ENCODE results near the gene PHLDB3. TPM values are rescaled to one million over a fixed set of nuclear protein-coding genes. Genes with fewer than 3 reads are reported as not detected.
A peak's percentile ranks its signal among the peaks of the same experiment; 100 is the strongest.

The PHLDB3 gene
- 2.9 and 3.3 TPM in 2 replicates for total RNA-seq (2012; rRNA removed)
- 10.6 and 12.4 TPM in 2 replicates for polyA plus RNA-seq (2012; rRNA removed)
- 9.0 and 10.1 TPM in 2 replicates for polyA plus RNA-seq (2012; cell fraction: cytosol; rRNA removed)
- polyA plus RNA-seq (2012; cell fraction: nucleus; rRNA removed; ENCODE audit: low replicate concordance): 34.5 and 54.5 TPM in 2 replicates
- percentile 60 among the genes with signal in this experiment for Bru-seq, nascent RNA
- percentile 73 among the genes with signal in this experiment for BruChase-seq, experiment 1, labeled RNA remaining after a 6-hour chase
- percentile 63 among the genes with signal in this experiment for BruChase-seq, experiment 2, labeled RNA remaining after a 2-hour chase
- long read RNA-seq, partial matches to known transcripts: 3 of 20 reads
- long read RNA-seq, other reads (novel, unspliced or antisense): 17 of 20 reads

- peak within 1 kb of the TSS; percentile 25 for H3K23ac ChIP-seq (ENCODE audit: low read depth, low read length)
- H2BK20ac ChIP-seq (ENCODE audit: low read depth, low read length): no peak within 1 kb of the TSS
- no peaks in the 10 kb centered on the region for H3K27me3 ChIP-seq (ENCODE audit: control insufficient read depth, insufficient read depth, low read length)
- H2BK15ac ChIP-seq (ENCODE audit: low read depth, low read length): no peak within 1 kb of the TSS; the same call in 2 of the 3 replicates
- peak within 1 kb of the TSS; percentile 20; the same call in 1 of the 2 replicates for H4K91ac ChIP-seq (ENCODE audit: insufficient read depth, low read depth, low read length)
- dilution Hi-C loops (cut with HindIII; ENCODE audit: low sequenced_read_pairs, unreplicated experiment) (no loop called here), intact Hi-C loops (cut with micrococcal nuclease) (no loop called here), in situ Hi-C loops (cut with MboI; ENCODE audit: low sequenced_read_pairs) (no loop called here)
- peak within 1 kb of the TSS; percentile 40; the same call in 1 of the 2 replicates for H3K18ac ChIP-seq (ENCODE audit: low read depth, low read length)
- peaks cover 4% of the 10 kb centered on the region; the same call in 1 of the 2 replicates for H3K4me1 ChIP-seq (ENCODE audit: control insufficient read depth, insufficient read depth, low read length)
- H4K8ac ChIP-seq (ENCODE audit: low read depth in 2 of 2, low read length in 2 of 2): peak within 1 kb of the TSS; percentile 24 to 86; a peak in 3 of 4 replicates
- peak; percentile 9 for DNase-seq
- peak within 1 kb of the TSS; percentile 88 for H3K4me3 ChIP-seq (ENCODE audit: insufficient read depth, low read depth, low read length)
- H3K4ac ChIP-seq (ENCODE audit: low read depth, low read length): peak within 1 kb of the TSS; percentile 62
- ChIA-PET CTCF (interaction anchor here (1.0 to 2.1 kb wide), 2 partner anchors 15 to 57 kb away, joined by 4 to 9 read pairs; no protein-coding TSS in a partner anchor), POLR2A (ENCODE audit: unreplicated experiment) (no interaction called here)
- H3K27ac ChIP-seq (ENCODE audit: insufficient read depth, low read length): peak within 1 kb of the TSS; percentile 82
- H3K14ac ChIP-seq (replicated peaks; ENCODE audit: low read depth, low read length): peak within 1 kb of the TSS; percentile 73
- H3K9ac ChIP-seq (ENCODE audit: low read depth, low read length): peak within 1 kb of the TSS; percentile 89
- ATAC-seq (ENCODE audit: low read depth): peak; percentile 52
- H3K79me1 ChIP-seq (ENCODE audit: low read depth in 1 of 2, low read length in 2 of 2): peaks cover 0 to 16% of the 10 kb centered on the region in 2 experiments; a peak in 3 of 4 replicates
- no TSS peak for BruUV-seq (replicated peaks)
- H4K20me1 ChIP-seq (ENCODE audit: insufficient read depth, low read length): no peaks in the 10 kb centered on the region
- H2BK5ac ChIP-seq (ENCODE audit: low read depth, low read length, poor library complexity, severe bottlenecking): peak within 1 kb of the TSS; percentile 44
- peaks cover 11% of the 10 kb centered on the region for H3K36me3 ChIP-seq (ENCODE audit: control insufficient read depth, insufficient read depth, low read length)
- H3K4me2 ChIP-seq (ENCODE audit: low read depth, low read length): peak within 1 kb of the TSS; percentile 78
- peak within 1 kb of the TSS; percentile 84 for H2AK9ac ChIP-seq (replicated peaks; ENCODE audit: low read depth, low read length, poor library complexity)
- no peak for TF ChIP-seq BHLHE40 (IDR thresholded peaks at IDR 0.05; ENCODE audit: low read depth, low read length)
- TF ChIP-seq CEBPB (IDR thresholded peaks at IDR 0.05; ENCODE audit: low read depth, low read length): no peak
- peak; percentile 5; the same call in 1 of the 2 replicates for TF ChIP-seq MAZ (IDR thresholded peaks at IDR 0.05; ENCODE audit: borderline replicate concordance, low read depth, low read length)
- no peak for TF ChIP-seq NFE2L2 (IDR thresholded peaks at IDR 0.05; ENCODE audit: low read depth, low read length)
- no peak for TF ChIP-seq USF2 (IDR thresholded peaks at IDR 0.05; ENCODE audit: low read depth, low read length)
- no peaks in the 10 kb centered on the region for H3K9me1 ChIP-seq (ENCODE audit: insufficient read depth, low read length)
- 0% methylated on average over 7 of the region's 42 CpGs; no CpG with 5 or more reads in 1 of the 2 experiments for WGBS, 2 experiments (ENCODE audit: extremely low coverage in 2 of 2, insufficient read length in 1 of 2)
- peak within 1 kb of the TSS; percentile 55; the same call in 1 of the 2 replicates for H3K56ac ChIP-seq (ENCODE audit: extremely low read depth, insufficient read depth, low read length)
- H3K9me3 ChIP-seq (ENCODE audit: control insufficient read depth, insufficient read depth, low read length): no peaks in the 10 kb centered on the region
- H2AK5ac ChIP-seq (ENCODE audit: low read depth, low read length): peak within 1 kb of the TSS; percentile 7; the same call in 1 of the 2 replicates
- H4K5ac ChIP-seq (ENCODE audit: low read depth, low read length): peak within 1 kb of the TSS; percentile 25
- H2BK120ac ChIP-seq (ENCODE audit: low read depth, low read length): no peak within 1 kb of the TSS; the same call in 1 of the 2 replicates
- peak within 1 kb of the TSS; percentile 96 for H2AFZ ChIP-seq (replicated peaks; ENCODE audit: low read length, poor library complexity)
These were observed at the start of gene PHLDB3 for GRCh38 chr19:43504426-43505185. TSS of gene PHLDB3 (minus strand) at chr19:43504746. CDS start at chr19:43504118, 628 bp downstream.
